ENCODE data around the gene UQCC5.
A peak's percentile ranks its signal among the peaks of the same experiment; 100 is the strongest.

Gene UQCC5

DNA sequence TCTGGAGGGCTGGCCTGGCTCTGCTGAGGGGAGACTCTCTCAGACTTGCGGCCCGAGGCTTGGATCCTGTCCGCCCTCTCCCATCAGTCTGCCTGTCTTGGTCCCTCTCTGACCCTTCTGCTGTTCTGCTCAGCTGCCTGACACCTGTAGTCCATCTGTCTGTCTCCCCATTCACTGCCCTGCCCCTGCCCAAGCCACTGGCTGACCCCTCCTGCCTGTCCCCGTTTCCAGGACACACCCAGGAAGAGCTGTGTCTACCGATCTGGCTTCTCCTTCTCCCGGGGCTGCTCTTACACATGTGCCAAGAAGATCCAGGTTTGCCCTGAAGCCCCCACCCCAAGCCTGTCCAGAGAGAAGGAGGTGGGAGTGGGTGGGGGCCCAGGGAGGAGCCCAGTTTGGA lies 21.2 kb upstream of the UQCC5 start:
- Histone ChIP-seq H3K27me3 (ENCODE audit: insufficient read depth, low read length, poor library complexity) (no peaks in the 10 kb centered on the region), H3K4me3 (ENCODE audit: low read length) (no peak overlapping the region), H3K56ac (ENCODE audit: low read length) (no peak overlapping the region), H3K27ac (ENCODE audit: low read depth, low read length) (no peak overlapping the region), H4K8ac (ENCODE audit: low read depth, low read length) (no peak overlapping the region), H2BK5ac (ENCODE audit: low read length) (no peak overlapping the region), H2AK5ac (ENCODE audit: low read length) (no peak overlapping the region), H3K9ac (ENCODE audit: low read length) (no peak overlapping the region), H3K4me2 (ENCODE audit: low read length) (no peak overlapping the region), H3K23ac (ENCODE audit: low read length) (no peak overlapping the region), H3K79me1 (ENCODE audit: low read length) (no peaks in the 10 kb centered on the region), H4K5ac (ENCODE audit: low read length) (no peak overlapping the region), H3K18ac (ENCODE audit: low read length) (no peak overlapping the region), H2BK120ac (ENCODE audit: low read depth, low read length) (no peak overlapping the region), H3K4ac (ENCODE audit: low read depth, low read length) (no peak overlapping the region), H3K4me1 (ENCODE audit: control insufficient read depth, low read depth, low read length) (peaks cover 2% of the 10 kb centered on the region), H2BK15ac (replicated peaks; ENCODE audit: low read depth) (no peak overlapping the region), H3K36me3 (ENCODE audit: control insufficient read depth, insufficient read depth, low read length) (no peaks in the 10 kb centered on the region), H3K79me2 (ENCODE audit: control insufficient read depth, insufficient read depth, low read length) (no peaks in the 10 kb centered on the region)
- WGBS (ENCODE audit: extremely low coverage, insufficient coverage, low lambda C conversion rate): no CpG with 5 or more reads among the region's 6 CpGs
- DNase-seq: no peak

DNA sequence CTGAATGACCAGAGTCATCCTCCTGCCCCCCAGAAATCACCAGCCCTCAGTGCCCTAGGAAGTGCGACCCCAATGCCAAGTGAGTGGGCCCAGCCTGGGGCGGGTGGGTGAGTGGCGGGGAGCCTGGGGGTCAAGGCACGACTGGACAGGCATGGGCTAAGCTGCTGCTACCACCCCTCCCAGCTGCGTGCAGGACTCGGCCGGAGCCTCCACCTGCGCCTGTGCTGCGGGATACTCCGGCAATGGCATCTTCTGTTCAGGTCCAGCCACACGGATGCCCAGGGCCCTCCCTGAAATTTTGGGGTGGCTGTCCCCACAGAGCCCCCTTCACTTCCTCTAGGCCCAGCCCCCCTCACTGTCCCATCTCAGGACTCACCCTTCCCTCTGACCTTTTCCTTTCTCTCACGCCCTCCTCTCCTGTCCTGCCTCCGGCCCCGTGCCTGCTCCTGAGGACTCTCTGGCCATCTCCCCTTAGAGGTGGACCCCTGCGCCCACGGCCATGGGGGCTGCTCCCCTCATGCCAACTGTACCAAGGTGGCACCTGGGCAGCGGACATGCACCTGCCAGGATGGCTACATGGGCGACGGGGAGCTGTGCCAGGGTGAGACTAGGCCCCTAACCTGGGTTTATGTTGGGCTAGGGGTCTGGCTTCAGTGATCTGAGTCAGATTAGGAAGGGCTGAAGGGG lies 19.8 kb upstream of the UQCC5 start:
- no peak overlapping the region for H3K4me2 ChIP-seq (ENCODE audit: low read length)
- no peak overlapping the region for H2BK15ac ChIP-seq (replicated peaks; ENCODE audit: low read depth)
- H3K36me3 ChIP-seq (ENCODE audit: control insufficient read depth, insufficient read depth, low read length): no peaks in the 10 kb centered on the region
- no peak overlapping the region for H4K5ac ChIP-seq (ENCODE audit: low read length)
- H3K9ac ChIP-seq (ENCODE audit: low read length): no peak overlapping the region
- no peak overlapping the region for H3K4ac ChIP-seq (ENCODE audit: low read depth, low read length)
- H3K18ac ChIP-seq (ENCODE audit: low read length): no peak overlapping the region
- H3K79me1 ChIP-seq (ENCODE audit: low read length): no peaks in the 10 kb centered on the region
- H3K79me2 ChIP-seq (ENCODE audit: control insufficient read depth, insufficient read depth, low read length): no peaks in the 10 kb centered on the region
- H3K56ac ChIP-seq (ENCODE audit: low read length): no peak overlapping the region
- no peak overlapping the region for H2BK120ac ChIP-seq (ENCODE audit: low read depth, low read length)
- no peak overlapping the region for H3K23ac ChIP-seq (ENCODE audit: low read length)
- no CpG with 5 or more reads among the region's 19 CpGs for WGBS (ENCODE audit: extremely low coverage, insufficient coverage, low lambda C conversion rate)
- no peak for DNase-seq
- no peak overlapping the region for H4K8ac ChIP-seq (ENCODE audit: low read depth, low read length)
- H3K4me1 ChIP-seq (ENCODE audit: control insufficient read depth, low read depth, low read length): peaks cover 2% of the 10 kb centered on the region
- no peak overlapping the region for H3K4me3 ChIP-seq (ENCODE audit: low read length)
- H3K27ac ChIP-seq (ENCODE audit: low read depth, low read length): no peak overlapping the region
- no peak overlapping the region for H2BK5ac ChIP-seq (ENCODE audit: low read length)
- no peaks in the 10 kb centered on the region for H3K27me3 ChIP-seq (ENCODE audit: insufficient read depth, low read length, poor library complexity)
- H2AK5ac ChIP-seq (ENCODE audit: low read length): no peak overlapping the region

DNA sequence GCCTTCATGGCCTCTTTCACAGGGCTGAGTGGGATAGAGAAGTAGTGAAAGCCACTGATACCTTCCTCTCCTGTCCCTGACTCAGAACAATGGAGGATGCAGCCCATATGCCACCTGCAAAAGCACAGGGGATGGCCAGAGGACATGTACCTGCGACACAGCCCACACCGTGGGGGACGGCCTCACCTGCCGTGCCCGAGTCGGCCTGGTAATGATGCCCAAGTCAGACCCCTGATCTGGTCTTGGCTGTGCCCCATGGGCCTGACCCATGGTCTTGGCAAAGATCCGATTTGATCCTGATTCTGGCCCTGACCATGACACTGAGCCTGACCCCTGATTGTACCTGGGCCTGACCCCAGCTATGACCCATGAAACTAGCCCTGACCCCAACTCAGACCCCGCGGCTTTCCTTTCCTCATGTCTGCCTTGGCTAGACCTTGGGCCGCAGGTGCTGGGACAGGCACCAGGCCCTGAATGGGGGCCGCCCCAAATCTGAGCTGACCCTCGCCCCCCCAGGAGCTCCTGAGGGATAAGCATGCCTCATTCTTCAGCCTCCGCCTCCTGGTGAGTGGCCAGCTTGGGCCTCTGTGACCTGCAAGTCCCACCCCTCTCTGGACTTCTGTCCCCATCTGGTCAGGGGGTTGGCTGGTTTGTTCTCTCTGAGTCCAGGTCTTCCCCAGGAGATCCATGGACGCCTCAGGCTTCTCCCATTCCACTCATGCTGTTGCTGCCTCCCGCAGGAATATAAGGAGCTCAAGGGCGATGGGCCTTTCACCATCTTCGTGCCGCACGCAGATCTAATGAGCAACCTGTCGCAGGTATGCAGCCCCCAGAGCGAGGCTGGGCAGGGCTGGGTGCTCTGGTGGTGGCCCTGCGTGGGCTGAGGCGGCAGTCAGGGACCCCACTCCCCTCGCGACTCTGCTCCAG lies 18.3 kb upstream of the UQCC5 start:
- peak overlapping the region; percentile 77 for H3K4me2 ChIP-seq (ENCODE audit: low read length)
- peaks cover 2% of the 10 kb centered on the region for H3K4me1 ChIP-seq (ENCODE audit: control insufficient read depth, low read depth, low read length)
- WGBS (ENCODE audit: extremely low coverage, insufficient coverage, low lambda C conversion rate): no CpG with 5 or more reads among the region's 25 CpGs
- peak overlapping the region; percentile 88 for H3K56ac ChIP-seq (ENCODE audit: low read length)
- no peak overlapping the region for H2BK120ac ChIP-seq (ENCODE audit: low read depth, low read length)
- no peak overlapping the region for H3K4ac ChIP-seq (ENCODE audit: low read depth, low read length)
- no peaks in the 10 kb centered on the region for H3K79me2 ChIP-seq (ENCODE audit: control insufficient read depth, insufficient read depth, low read length)
- H3K4me3 ChIP-seq (ENCODE audit: low read length): no peak overlapping the region
- H4K5ac ChIP-seq (ENCODE audit: low read length): no peak overlapping the region
- H3K23ac ChIP-seq (ENCODE audit: low read length): no peak overlapping the region
- no peak overlapping the region for H2BK15ac ChIP-seq (replicated peaks; ENCODE audit: low read depth)
- H2BK5ac ChIP-seq (ENCODE audit: low read length): no peak overlapping the region
- no peaks in the 10 kb centered on the region for H3K79me1 ChIP-seq (ENCODE audit: low read length)
- H4K8ac ChIP-seq (ENCODE audit: low read depth, low read length): no peak overlapping the region
- no peak overlapping the region for H3K27ac ChIP-seq (ENCODE audit: low read depth, low read length)
- H2AK5ac ChIP-seq (ENCODE audit: low read length): no peak overlapping the region
- H3K27me3 ChIP-seq (ENCODE audit: insufficient read depth, low read length, poor library complexity): no peaks in the 10 kb centered on the region
- peak overlapping the region; percentile 65 for H3K9ac ChIP-seq (ENCODE audit: low read length)
- no peak overlapping the region for H3K18ac ChIP-seq (ENCODE audit: low read length)
- DNase-seq: peak; percentile 25
- no peaks in the 10 kb centered on the region for H3K36me3 ChIP-seq (ENCODE audit: control insufficient read depth, insufficient read depth, low read length)

DNA sequence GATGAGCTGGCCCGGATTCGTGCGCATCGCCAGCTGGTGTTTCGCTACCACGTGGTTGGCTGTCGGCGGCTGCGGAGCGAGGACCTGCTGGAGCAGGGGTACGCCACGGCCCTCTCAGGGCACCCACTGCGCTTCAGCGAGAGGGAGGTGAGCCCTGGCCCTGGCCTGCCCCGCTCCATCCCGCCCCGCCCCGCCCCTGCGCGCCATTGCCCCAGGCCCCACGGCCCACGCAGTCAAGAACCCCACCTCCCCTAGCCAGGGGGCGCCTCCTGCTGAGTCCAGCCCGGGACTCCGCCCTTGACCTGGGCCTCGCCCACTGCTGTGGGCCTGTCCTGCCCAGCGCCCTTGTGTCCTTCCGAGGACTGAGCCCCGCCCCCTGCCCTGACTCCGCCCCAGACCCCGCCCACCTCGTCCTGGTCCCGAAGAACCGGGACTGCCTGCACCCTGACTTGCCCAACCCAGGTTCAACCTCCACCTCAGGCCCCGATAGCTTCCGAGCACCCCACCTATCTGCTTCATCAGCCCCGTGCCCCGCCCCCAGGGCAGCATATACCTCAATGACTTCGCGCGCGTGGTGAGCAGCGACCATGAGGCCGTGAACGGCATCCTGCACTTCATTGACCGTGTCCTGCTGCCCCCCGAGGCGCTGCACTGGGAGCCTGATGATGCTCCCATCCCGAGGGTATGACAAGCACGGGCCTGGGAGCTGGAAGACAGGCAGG lies 17.5 kb upstream of the UQCC5 start:
- H2BK120ac ChIP-seq (ENCODE audit: low read depth, low read length): no peak overlapping the region
- no peak overlapping the region for H4K8ac ChIP-seq (ENCODE audit: low read depth, low read length)
- no peak overlapping the region for H2BK15ac ChIP-seq (replicated peaks; ENCODE audit: low read depth)
- H3K27ac ChIP-seq (ENCODE audit: low read depth, low read length): no peak overlapping the region
- H2BK5ac ChIP-seq (ENCODE audit: low read length): no peak overlapping the region
- no peaks in the 10 kb centered on the region for H3K36me3 ChIP-seq (ENCODE audit: control insufficient read depth, insufficient read depth, low read length)
- peaks cover 2% of the 10 kb centered on the region for H3K4me1 ChIP-seq (ENCODE audit: control insufficient read depth, low read depth, low read length)
- no peak overlapping the region for H3K4ac ChIP-seq (ENCODE audit: low read depth, low read length)
- no CpG with 5 or more reads among the region's 50 CpGs for WGBS (ENCODE audit: extremely low coverage, insufficient coverage, low lambda C conversion rate)
- no peak overlapping the region for H3K4me3 ChIP-seq (ENCODE audit: low read length)
- peak; percentile 45 for DNase-seq
- H4K5ac ChIP-seq (ENCODE audit: low read length): no peak overlapping the region
- no peaks in the 10 kb centered on the region for H3K79me1 ChIP-seq (ENCODE audit: low read length)
- H3K27me3 ChIP-seq (ENCODE audit: insufficient read depth, low read length, poor library complexity): no peaks in the 10 kb centered on the region
- H3K79me2 ChIP-seq (ENCODE audit: control insufficient read depth, insufficient read depth, low read length): no peaks in the 10 kb centered on the region
- H2AK5ac ChIP-seq (ENCODE audit: low read length): no peak overlapping the region
- H3K18ac ChIP-seq (ENCODE audit: low read length): no peak overlapping the region
- no peak overlapping the region for H3K23ac ChIP-seq (ENCODE audit: low read length)
- peak overlapping the region; percentile 88 for H3K56ac ChIP-seq (ENCODE audit: low read length)
- peak overlapping the region; percentile 65 for H3K9ac ChIP-seq (ENCODE audit: low read length)
- peak overlapping the region; percentile 77 for H3K4me2 ChIP-seq (ENCODE audit: low read length)

DNA sequence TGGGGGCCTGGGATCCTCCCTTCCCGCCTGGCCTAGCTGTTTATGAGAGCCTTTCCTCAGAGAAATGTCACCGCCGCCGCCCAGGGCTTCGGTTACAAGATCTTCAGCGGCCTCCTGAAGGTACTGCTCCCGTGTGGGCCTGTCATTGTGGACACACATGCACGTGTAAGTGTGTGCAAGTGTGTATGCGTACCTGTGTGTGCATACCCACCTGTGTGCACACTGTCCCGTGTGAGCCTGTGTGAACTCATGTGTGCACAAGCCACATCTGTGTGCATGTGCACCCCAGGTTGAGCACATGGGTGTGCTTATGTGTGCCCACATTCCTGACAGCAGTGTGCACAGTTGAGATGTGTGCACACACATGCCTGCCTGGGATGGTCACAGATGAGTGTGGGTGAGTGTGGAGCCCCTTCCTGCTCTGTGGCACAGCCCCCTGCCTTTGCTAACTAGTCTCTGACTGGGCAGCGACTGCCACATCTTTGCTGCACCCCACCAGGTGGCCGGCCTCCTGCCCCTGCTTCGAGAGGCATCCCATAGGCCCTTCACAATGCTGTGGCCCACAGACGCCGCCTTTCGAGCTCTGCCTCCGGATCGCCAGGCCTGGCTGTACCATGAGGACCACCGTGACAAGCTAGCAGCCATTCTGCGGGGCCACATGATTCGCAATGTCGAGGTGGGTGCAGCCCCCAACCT lies 16.8 kb upstream of the UQCC5 start:
- no peak overlapping the region for H3K18ac ChIP-seq (ENCODE audit: low read length)
- H4K5ac ChIP-seq (ENCODE audit: low read length): no peak overlapping the region
- H3K4me3 ChIP-seq (ENCODE audit: low read length): no peak overlapping the region
- H3K23ac ChIP-seq (ENCODE audit: low read length): no peak overlapping the region
- no CpG with 5 or more reads among the region's 22 CpGs for WGBS (ENCODE audit: extremely low coverage, insufficient coverage, low lambda C conversion rate)
- no peak overlapping the region for H3K27ac ChIP-seq (ENCODE audit: low read depth, low read length)
- H3K4me2 ChIP-seq (ENCODE audit: low read length): no peak overlapping the region
- H3K4ac ChIP-seq (ENCODE audit: low read depth, low read length): no peak overlapping the region
- no peaks in the 10 kb centered on the region for H3K79me2 ChIP-seq (ENCODE audit: control insufficient read depth, insufficient read depth, low read length)
- H3K36me3 ChIP-seq (ENCODE audit: control insufficient read depth, insufficient read depth, low read length): peaks cover 6% of the 10 kb centered on the region
- no peaks in the 10 kb centered on the region for H3K27me3 ChIP-seq (ENCODE audit: insufficient read depth, low read length, poor library complexity)
- no peak overlapping the region for H3K9ac ChIP-seq (ENCODE audit: low read length)
- H2BK5ac ChIP-seq (ENCODE audit: low read length): no peak overlapping the region
- no peak overlapping the region for H2BK15ac ChIP-seq (replicated peaks; ENCODE audit: low read depth)
- H2AK5ac ChIP-seq (ENCODE audit: low read length): no peak overlapping the region
- peaks cover 2% of the 10 kb centered on the region for H3K4me1 ChIP-seq (ENCODE audit: control insufficient read depth, low read depth, low read length)
- H3K56ac ChIP-seq (ENCODE audit: low read length): peak overlapping the region; percentile 34
- H2BK120ac ChIP-seq (ENCODE audit: low read depth, low read length): no peak overlapping the region
- DNase-seq: no peak
- no peak overlapping the region for H4K8ac ChIP-seq (ENCODE audit: low read depth, low read length)
- no peaks in the 10 kb centered on the region for H3K79me1 ChIP-seq (ENCODE audit: low read length)
